ENCODE measurements around the gene ALDH1L1. TPM values are rescaled to one million over a fixed set of nuclear protein-coding genes. Genes with fewer than 3 reads are reported as not detected.
A peak's percentile ranks its signal among the peaks of the same experiment; 100 is the strongest.

ALDH1L1 gene
- total RNA-seq, 1 experiment from 2014 or later = not detected

DNA sequence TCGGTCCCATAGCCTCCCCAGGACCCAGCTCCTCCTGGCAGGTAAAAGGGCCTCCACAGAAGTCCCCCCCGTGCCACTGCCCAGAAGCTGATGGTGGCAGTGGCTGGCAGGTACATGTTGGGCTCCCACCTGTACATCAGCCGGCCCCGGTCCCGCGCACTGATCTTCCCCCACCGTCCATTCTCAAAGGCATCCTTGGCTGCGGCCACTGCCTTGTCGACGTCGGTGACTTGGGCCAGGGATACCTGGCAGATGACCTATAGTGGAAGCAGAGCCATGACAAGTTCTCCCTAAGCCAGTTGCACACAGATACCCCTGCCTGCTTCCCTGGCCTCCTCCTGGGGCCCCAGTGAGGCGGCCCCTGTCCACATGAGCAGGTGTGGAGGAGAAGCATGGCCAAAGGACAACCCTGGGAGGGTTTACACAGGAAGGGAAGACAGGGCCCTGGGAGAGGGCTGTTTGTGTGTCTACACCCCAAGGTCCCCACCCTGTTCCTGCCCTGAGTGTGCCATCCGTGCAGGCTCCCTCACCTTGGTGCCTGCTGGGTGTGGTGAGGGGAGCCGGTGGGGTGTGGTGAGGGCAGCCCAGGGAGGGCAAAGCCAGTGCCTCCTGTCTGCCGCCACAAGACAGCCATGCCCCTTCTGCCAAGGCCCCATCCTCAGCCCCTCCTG is 44.8 kb downstream of the ALDH1L1 start:
- no TSS peak for BruUV-seq (replicated peaks)
- Histone ChIP-seq H3K27ac (ENCODE audit: low read length) (no peak overlapping the region), H3K9me3 (ENCODE audit: low read length) (no peaks in the 10 kb centered on the region), H3K9ac (ENCODE audit: low read length) (no peak overlapping the region), H3K36me3 (ENCODE audit: low read depth, low read length) (no peaks in the 10 kb centered on the region), H3K4me1 (ENCODE audit: insufficient read depth, low read length) (no peaks in the 10 kb centered on the region), H2AFZ (ENCODE audit: low read length) (no peak overlapping the region), H3K9me2 (replicated peaks; ENCODE audit: low read length) (no peaks in the 10 kb centered on the region), H4K20me1 (ENCODE audit: low read length) (no peaks in the 10 kb centered on the region), H3F3A (ENCODE audit: low read length, unreplicated experiment) (no peaks in the 10 kb centered on the region), H3K4me2 (ENCODE audit: low read length) (no peak overlapping the region), H3K79me2 (ENCODE audit: low read length) (no peaks in the 10 kb centered on the region), H3K4me3 (ENCODE audit: low read length) (no peak overlapping the region), H3K27me3 (ENCODE audit: low read length) (peaks cover 20% of the 10 kb centered on the region; the same call in 1 of the 2 replicates)
- TF ChIP-seq, protein P1, sequence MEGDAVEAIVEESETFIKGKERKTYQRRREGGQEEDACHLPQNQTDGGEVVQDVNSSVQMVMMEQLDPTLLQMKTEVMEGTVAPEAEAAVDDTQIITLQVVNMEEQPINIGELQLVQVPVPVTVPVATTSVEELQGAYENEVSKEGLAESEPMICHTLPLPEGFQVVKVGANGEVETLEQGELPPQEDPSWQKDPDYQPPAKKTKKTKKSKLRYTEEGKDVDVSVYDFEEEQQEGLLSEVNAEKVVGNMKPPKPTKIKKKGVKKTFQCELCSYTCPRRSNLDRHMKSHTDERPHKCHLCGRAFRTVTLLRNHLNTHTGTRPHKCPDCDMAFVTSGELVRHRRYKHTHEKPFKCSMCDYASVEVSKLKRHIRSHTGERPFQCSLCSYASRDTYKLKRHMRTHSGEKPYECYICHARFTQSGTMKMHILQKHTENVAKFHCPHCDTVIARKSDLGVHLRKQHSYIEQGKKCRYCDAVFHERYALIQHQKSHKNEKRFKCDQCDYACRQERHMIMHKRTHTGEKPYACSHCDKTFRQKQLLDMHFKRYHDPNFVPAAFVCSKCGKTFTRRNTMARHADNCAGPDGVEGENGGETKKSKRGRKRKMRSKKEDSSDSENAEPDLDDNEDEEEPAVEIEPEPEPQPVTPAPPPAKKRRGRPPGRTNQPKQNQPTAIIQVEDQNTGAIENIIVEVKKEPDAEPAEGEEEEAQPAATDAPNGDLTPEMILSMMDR (conservative IDR thresholded peaks at IDR 0.05; ENCODE audit: low read depth, low read length) = no peak
- no peak for TF ChIP-seq EZH2 (IDR thresholded peaks at IDR 0.05; ENCODE audit: low read length, unreplicated experiment)
- TF ChIP-seq EZH2phosphoT487 (IDR thresholded peaks at IDR 0.05; ENCODE audit: borderline replicate concordance, low read length) = no peak
- DNase-seq (no peak), ATAC-seq (no peak)
- ChIA-PET POLR2A (ENCODE audit: unreplicated experiment) (no interaction called here), CTCF (no interaction called here)
- intact Hi-C loops (cut with micrococcal nuclease) = no loop called here

DNA sequence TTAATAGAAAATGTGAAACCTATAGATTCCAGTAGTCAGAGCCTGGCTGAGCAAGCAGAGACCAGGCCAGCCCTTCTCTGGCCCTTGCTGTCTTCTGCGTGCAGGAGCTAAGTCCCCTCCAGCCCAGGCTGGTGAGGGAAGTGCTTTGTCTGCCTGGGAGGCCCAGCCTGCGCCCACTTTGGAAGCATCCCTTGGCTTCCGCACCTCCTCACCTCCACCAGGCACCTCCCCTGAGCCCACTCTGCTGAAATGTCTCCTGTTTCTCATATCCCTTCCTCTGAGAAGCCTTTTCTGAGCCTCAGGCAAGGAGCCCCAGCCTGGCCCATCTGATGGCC is 45.3 kb downstream of the ALDH1L1 start:
- H3K36me3 ChIP-seq (ENCODE audit: low read depth, low read length) = no peaks in the 10 kb centered on the region
- H3K9ac ChIP-seq (ENCODE audit: low read length) = no peak overlapping the region
- no peak overlapping the region for H3K4me3 ChIP-seq (ENCODE audit: low read length)
- DNase-seq = no peak
- no peaks in the 10 kb centered on the region for H3K9me2 ChIP-seq (replicated peaks; ENCODE audit: low read length)
- H3K27ac ChIP-seq (ENCODE audit: low read length) = no peak overlapping the region
- H3K4me1 ChIP-seq (ENCODE audit: insufficient read depth, low read length) = 0 out of 2 replicates have a peak, but pooled peaks cover 2% of the 10 kb centered on the region
- intact Hi-C loops (cut with micrococcal nuclease) = no loop called here
- ATAC-seq = no peak
- H3K27me3 ChIP-seq (ENCODE audit: low read length) = peaks cover 18% of the 10 kb centered on the region; the same call in 1 of the 2 replicates
- TF ChIP-seq EZH2 (IDR thresholded peaks at IDR 0.05; ENCODE audit: low read length, unreplicated experiment) = no peak
- no peaks in the 10 kb centered on the region for H4K20me1 ChIP-seq (ENCODE audit: low read length)
- H3K9me3 ChIP-seq (ENCODE audit: low read length) = no peaks in the 10 kb centered on the region
- BruUV-seq (replicated peaks) = no TSS peak
- no peaks in the 10 kb centered on the region for H3F3A ChIP-seq (ENCODE audit: low read length, unreplicated experiment)
- no peak overlapping the region for H3K4me2 ChIP-seq (ENCODE audit: low read length)
- H3K79me2 ChIP-seq (ENCODE audit: low read length) = no peaks in the 10 kb centered on the region
- ChIA-PET CTCF (no interaction called here), POLR2A (ENCODE audit: unreplicated experiment) (no interaction called here)
- H2AFZ ChIP-seq (ENCODE audit: low read length) = no peak overlapping the region

DNA sequence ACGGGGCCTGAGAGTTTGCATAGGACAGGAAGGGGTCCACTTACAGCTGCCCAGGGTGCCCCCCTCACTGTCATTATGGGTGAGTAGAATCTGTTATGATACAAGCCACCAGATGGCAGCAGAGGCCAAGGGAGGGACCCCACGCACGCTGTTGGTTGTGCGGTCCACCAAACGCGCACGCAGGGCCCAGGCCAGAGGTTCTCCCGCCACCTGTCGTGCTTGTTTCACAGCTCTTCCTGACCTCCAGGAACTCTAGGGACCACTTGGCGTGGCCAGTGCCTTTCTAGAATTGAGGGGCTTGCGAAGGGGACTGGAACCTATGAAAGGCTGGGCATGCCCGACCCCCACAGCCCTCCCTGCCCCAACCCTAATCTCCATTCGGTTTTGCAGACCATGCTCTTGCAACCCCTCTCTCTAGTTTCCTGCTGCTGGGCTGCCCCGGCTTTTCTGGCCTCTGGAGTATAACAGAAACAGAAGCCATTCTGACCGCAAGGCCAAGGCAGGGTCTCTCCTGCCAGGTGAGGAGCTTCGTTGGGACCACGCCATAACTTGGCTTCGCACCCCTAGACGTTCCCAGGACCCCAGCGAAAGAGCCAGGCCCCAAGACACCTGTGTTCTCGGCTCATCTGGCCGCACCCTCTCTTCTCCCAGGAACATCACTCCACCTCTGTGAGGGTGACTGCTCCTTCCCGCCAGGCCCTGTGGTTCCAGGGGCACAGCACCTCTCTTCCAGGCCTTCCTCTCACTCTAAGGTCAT is 46.0 kb downstream of the ALDH1L1 start:
- DNase-seq (peak; percentile 54), ATAC-seq (peak; percentile 48; the same call in 1 of the 2 replicates)
- H2AFZ ChIP-seq (ENCODE audit: low read length) = peak overlapping the region; percentile 36; the same call in 1 of the 2 replicates
- H3K9me3 ChIP-seq (ENCODE audit: low read length) = no peaks in the 10 kb centered on the region
- peaks cover 12% of the 10 kb centered on the region; the same call in 1 of the 2 replicates for H3K27me3 ChIP-seq (ENCODE audit: low read length)
- H3K9ac ChIP-seq (ENCODE audit: low read length) = no peak overlapping the region
- no peak overlapping the region for H3K4me2 ChIP-seq (ENCODE audit: low read length)
- ChIA-PET POLR2A (ENCODE audit: unreplicated experiment) (no interaction called here), CTCF (no interaction called here)
- H3K27ac ChIP-seq (ENCODE audit: low read length) = no peak overlapping the region
- H3K4me3 ChIP-seq (ENCODE audit: low read length) = no peak overlapping the region
- no peaks in the 10 kb centered on the region for H3K36me3 ChIP-seq (ENCODE audit: low read depth, low read length)
- no peaks in the 10 kb centered on the region for H3K79me2 ChIP-seq (ENCODE audit: low read length)
- no peaks in the 10 kb centered on the region for H3K9me2 ChIP-seq (replicated peaks; ENCODE audit: low read length)
- H3F3A ChIP-seq (ENCODE audit: low read length, unreplicated experiment) = no peaks in the 10 kb centered on the region
- H4K20me1 ChIP-seq (ENCODE audit: low read length) = no peaks in the 10 kb centered on the region
- H3K4me1 ChIP-seq (ENCODE audit: insufficient read depth, low read length) = peaks cover 7% of the 10 kb centered on the region
- no TSS peak for BruUV-seq (replicated peaks)
- intact Hi-C loops (cut with micrococcal nuclease) = loop anchor here (1.0 kb wide), 1 partner anchor 255 kb away; no protein-coding TSS in a partner anchor
- TF ChIP-seq, protein P1 (conservative IDR thresholded peaks at IDR 0.05; ENCODE audit: low read depth, low read length) = peak; percentile 74
- TF ChIP-seq EZH2 (IDR thresholded peaks at IDR 0.05; ENCODE audit: low read length, unreplicated experiment) = no peak

Measured in PC-3 (cell line).